GM19099 (cell line): ENCODE data around the gene SRSF8.

Source experiments
- POLR2A ChIP-seq: IDR thresholded peaks from 3 replicates; pipeline ENCODE4 v1.6.1; 2011; ENCODE audit warnings: low read depth; ENCODE audit not compliant: insufficient read length; ENCODE audit errors: extremely low read depth

SRSF8 gene

DNA sequence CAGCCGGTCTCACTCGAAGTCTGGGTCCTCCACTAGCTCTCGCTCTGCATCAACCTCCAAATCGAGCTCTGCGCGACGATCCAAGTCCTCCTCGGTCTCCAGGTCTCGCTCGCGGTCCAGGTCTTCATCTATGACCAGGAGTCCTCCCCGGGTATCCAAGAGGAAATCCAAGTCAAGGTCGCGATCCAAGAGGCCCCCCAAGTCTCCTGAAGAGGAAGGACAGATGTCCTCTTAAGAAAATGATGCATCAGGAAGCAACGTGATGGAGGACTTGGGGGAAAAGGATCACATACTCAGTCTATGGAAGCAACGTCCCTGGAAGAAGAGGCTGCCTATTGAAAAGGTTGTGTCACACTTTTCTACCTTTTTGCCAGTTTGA is 1.1 kb downstream of the SRSF8 start:
- no peak for TF ChIP-seq POLR2A

DNA sequence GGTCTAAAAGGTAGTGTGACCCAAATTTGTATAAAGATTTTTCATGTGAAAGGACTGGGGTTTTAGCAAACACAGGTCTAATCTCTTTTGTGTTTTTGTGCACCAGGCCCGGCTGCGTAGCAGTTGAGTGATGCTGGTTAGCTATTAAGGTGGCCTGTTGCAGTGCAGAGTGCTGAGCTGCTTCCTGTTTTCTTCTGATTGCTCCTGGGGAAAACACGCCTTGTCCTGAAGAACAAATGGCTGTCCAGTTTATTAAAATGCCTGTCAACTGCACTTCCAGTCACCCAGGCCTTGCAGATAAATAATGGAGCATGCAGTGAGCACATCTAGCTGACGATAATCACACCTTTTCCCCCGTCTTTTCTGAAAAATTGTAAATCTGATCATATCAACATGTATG is 1.8 kb downstream of the SRSF8 start:
- peak; percentile 73 for TF ChIP-seq POLR2A

DNA sequence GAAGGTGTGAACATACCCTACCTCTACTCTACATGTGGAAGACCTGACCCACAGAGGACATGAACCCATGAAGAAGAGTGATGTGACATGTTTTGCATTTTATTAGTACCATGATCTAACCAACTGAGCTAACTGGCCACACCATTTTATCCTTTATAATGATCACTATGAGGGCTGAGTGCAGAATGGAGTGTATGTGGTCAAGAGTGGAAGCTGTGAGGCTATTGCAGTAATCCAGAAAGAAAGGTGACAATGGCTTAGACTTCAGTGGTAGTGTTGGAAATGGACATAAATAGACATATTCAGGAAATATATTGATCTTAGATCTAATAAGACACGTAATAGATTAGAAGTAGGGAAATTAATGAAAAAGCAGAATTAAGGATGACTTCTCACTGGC is 3.8 kb downstream of the SRSF8 start:
- TF ChIP-seq POLR2A = no peak

DNA sequence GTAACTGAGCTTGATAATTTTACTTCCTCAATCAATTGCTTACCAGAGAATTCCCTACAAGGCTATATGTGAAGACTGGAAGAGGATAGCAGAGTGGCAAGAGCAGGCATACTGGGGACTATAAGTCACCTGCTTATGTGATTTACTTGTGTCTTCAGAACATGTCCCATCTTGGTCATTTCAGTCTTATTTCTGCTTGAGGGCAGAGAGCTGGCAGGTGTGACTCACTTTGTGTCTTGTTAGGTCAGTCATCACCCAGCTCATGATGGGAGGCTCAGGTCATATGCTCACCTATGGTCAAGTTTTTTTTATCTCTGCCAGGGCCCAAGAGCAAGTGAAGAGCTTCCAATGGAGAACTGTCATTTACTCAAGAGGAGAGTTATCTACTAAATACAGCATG is 6.2 kb downstream of the SRSF8 start:
- no peak for TF ChIP-seq POLR2A

DNA sequence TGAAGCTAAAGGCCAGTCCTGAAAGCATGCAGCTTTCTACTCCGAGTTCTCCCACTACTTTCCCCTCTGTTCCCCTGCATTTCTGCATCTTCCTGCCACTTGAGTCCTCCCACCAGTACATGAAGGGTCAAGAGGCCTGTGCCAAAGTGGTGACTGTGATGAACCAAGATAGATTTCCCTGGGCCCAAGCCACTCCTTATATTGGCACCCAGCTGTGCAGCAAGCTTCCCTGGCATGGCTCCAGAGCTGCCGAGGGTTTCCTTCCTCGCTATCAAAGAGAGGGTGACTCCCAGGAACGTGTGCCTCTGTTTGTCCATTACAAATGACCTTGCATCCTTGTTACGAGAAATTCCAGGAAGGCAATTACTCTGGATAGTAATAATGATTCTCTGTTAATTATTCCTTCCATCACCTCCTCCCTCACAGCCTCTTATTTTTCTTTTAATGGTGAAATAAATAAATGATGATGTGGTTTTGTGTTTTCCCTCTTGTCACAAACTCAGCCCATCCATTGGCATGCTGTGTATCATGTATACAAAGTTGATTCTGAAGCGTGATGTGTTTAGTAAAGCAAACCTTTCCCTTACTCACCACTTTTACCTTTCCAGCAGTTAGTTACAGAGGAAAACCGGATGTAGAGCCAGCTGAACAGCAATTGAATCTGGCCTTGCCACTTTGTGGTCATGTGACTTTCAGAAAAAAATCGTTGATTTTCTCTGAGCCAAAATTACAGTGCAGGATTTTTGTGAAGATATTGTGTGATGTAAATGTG is 8.3 kb downstream of the SRSF8 start:
- no peak for TF ChIP-seq POLR2A

DNA sequence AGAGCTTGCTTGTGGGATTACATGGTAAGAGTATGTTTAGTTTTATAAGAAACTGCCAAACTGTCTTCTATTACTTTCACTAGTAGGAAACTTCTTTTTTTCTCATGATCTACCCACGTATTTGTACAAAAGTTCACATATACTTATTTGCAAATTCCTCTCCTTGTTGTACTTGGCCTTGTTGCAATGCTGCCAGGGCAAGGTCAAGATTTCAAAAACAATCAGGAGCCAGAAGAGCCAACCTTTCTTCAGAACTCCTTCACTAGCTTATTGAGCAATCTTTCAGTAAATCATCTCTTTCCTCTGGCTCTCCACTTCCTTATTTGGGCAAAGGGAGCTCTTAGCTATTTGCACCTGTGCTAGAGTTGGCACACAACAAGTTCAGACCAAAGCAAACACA is 9.7 kb downstream of the SRSF8 start:
- no peak for TF ChIP-seq POLR2A

DNA sequence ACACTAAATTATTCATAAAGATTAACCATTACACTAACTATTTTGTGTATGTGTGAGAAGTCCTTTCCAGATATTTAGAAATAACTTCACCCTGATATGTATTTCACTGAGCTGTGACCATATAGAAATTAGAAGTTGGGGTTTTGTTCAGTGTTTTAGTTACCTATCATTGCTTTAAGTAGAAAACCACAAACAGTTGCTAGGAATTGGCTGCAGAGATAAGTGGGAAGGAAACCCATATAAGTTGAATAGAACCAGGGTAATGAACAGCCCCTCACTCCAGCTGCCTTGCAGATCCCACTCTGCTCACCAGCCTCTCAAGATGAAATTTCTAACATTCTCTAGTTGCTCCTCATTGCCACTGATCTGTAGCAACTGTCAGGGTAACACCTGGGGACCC is 10.3 kb downstream of the SRSF8 start:
- no peak for TF ChIP-seq POLR2A

DNA sequence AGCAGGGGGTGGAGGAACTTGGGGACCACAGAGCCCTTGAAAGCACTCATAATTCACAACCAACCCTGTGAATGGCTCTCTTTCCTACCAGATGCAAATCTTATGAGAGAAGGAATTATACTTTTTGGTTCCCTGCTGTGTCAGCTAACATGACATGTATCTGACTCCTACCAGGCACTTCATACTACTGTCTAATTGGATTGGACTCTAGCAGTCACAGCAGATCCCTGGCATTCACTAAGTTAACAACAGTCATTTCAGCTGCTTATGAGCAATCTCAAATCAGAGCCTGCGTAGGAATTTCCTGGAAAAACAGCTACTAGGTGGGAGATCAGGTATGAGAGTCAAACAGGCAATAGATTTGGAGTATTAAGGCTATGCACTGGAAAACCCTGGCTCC is 11.8 kb downstream of the SRSF8 start:
- no peak for TF ChIP-seq POLR2A

DNA sequence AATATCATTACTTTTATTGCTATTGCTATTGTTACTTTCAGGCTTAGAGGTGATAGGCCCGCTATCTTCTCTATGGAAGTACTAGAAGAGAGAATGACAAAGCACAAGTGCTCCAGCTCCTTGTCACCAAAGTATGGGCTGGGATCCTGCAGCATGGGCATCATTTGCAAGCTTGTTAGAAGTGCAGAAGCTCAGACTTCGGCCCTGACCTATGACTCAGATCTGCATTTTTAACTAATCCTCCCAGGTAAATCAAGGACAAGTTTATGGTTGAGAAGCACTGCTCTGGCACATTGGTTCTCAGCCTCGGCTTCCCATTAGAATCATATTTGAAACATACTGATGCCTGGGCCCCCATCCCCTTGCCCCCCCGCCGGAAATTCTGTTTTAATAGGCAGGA is 14.3 kb downstream of the SRSF8 start:
- TF ChIP-seq POLR2A = no peak

DNA sequence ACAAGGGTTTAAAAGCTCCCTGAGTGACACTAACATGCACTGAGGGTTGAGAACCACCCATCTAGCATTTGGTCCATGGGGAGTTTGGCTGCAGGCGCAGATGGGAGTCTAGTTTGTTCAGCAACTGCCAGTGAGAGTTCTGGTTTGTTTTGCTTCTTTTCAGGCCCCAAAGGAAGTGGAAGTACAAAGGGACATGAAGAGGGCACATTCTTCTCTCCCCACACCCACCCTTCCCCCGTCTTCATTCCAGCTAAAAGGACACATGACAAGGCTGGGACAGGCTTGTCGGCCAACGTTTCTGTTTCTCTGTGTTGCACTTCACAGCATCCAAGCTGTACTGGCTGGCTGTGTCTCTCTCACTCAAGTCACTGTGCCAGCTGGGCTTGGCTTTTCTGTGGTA is 14.7 kb downstream of the SRSF8 start:
- TF ChIP-seq POLR2A = no peak

DNA sequence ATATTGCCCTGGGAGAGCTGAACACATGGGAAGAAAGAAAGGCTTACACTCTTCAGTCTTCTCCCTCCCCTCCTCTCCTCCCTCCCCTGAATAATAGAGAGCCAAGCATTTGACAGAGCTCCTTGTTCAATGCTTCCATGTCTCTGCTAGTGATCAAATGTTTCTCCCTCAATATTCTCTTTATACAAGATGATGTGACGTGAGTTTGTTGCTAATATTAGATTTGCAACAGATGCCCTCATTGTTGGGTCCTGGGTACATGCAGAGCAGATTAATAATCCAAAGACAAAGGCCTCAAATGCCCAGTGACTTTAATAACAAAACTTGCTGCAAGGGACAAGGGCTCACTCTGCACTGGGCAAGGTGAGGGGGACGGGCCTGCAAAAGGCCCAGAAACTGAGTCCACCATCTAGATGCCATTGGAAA is 15.9 kb downstream of the SRSF8 start:
- TF ChIP-seq POLR2A = no peak

DNA sequence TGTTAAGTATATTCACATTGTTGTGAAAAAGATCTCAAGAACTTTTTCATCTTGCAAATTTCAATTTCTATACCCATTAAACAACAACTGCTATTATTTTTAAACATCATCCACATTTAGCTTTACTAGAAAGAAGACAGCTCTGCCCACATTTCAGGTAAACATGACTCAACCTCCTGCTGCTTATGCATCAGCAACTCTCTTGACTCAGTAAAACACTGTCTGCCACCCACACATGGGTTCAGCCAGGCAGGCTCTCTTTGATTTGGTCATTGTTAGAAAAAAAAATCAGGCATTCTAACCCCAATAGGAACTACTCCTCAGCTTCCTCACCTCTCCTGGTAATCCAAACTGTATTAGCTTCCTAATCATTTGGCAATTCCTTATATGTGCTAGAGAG is 17.8 kb downstream of the SRSF8 start:
- TF ChIP-seq POLR2A = no peak

DNA sequence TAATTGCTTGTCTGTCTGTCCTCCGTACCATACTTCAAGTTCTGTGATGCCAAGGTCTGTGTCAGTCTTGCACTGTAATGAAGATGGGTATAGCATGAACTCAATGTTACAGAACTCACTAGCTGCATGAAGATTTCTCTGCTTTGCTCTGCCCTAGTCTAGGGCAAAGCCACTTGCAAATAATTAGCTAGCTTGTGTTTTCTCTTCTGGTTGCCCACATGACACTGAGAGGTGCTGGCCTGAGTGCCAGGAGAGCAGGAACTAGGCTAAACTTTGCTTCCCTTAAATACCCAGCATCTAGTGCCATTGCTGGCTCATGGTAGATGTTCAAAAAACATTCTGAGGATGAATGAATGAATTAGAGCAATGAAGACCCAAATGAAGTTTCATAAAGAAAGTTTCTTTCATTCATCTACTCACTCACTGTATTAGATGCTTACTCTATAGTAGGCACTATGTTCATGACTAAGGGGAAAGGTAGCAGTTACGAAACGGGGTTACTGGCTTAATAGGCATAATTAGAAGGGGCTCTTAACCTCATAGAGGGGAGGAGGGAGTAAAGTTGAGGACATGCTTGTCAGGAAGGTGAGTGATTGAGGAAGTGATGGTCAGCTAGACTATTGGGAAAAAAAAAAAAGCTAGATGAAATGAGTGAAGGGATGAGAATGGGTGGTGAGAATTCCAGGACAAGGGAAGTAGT is 18.5 kb downstream of the SRSF8 start:
- no peak for TF ChIP-seq POLR2A

DNA sequence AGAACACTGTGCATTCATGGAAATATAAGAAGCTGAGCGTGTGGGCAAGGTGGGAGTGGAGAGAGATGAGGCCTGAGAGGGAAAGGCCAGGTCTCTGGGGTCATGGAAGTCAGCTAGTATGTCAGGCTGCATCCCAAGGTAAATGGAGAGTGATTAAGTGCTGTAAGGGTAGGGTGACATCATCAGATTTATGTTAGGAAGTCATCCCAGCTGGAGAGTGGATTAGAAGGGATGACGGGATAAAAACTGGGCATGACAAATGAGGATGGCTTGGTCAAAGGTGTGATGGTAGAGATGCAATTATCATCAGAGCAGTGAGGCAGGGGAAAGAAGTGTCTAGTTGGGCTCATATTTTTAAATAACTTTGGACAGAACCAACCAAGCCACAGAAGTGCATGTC is 19.4 kb downstream of the SRSF8 start:
- TF ChIP-seq POLR2A = no peak

DNA sequence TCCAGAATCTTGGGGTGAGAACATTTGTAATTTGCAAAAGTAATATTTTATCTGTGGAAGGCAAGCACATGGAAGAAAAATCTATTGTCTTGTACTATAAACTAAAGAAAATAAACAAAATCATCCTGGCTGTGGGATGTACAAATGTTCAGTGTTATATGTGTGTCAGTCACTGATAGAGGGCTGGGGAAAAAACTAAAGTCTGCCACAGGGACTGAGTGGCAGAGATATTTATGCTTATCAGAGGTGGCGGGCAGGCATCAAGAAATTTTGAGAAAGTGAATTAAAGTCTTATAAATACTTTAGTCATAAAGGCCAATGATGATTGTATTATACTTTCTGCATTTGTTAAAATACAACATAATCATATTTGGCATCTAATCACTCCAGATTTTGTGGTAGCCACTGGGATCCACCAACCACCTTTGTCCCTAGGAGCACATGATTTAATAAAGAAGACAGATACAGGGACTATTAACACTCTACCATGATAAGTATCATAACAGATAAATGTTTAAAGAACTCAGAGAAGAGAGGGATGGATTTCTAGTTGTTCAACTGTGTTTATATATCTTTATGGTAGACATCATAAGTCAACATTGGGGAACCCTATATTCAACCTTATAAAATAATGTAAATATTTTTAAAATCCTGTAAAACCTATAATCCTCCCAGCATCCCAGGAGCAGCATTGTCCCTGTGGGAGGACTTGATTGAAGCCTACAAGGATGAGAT is 20.3 kb downstream of the SRSF8 start:
- no peak for TF ChIP-seq POLR2A
